Spleen (tissue), 3 donors: ENCODE data around the gene TMEM106C.

ENCODE experiments used
- POLR2A ChIP-seq, 3 donors: fragments of 450-650 bp; IDR thresholded peaks; one replicate each; pipeline ENCODE4 v1.5.1; 2017; ENCODE audit warnings: antibody characterized with exemption in 3 of 3, mild to moderate bottlenecking in 1 of 3
- POLR2AphosphoS5 ChIP-seq, 3 donors: sonication (generic); formaldehyde crosslinking; IDR thresholded peaks; one replicate each; pipeline ENCODE4 v1.5.1; 2017; ENCODE audit warnings: antibody characterized with exemption in 3 of 3

GRCh38 chr12:47978598-47978873 is 15.1 kb downstream of the TMEM106C start:
- TF ChIP-seq POLR2A (IDR thresholded peaks at IDR 0.05) (no peak), POLR2AphosphoS5 (IDR thresholded peaks at IDR 0.05) (no peak)
